Osteoblast (primary cell): ENCODE measurements around the gene PPT1. TPM values are rescaled to one million over a fixed set of nuclear protein-coding genes. Genes with fewer than 3 reads are reported as not detected.
"Not testable (repeated sequence)": the region's sequence is repeated elsewhere in the genome, so short reads cannot be mapped to it uniquely, and the experiment has no call there.

Source experiments
- DNase-seq: peaks from one replicate; pipeline ENCODE4 v3.0.0; 2011; ENCODE audit warnings: low spot score, mixed read lengths; ENCODE audit not compliant: insufficient read length; ENCODE audit errors: missing footprints
- H2AFZ ChIP-seq: 2 replicates; pipeline ENCODE4 v1.6.0; 2011; ENCODE audit warnings: mild to moderate bottlenecking, low read length
- H3K27ac ChIP-seq: 2 replicates; pipeline ENCODE4 v1.5.1; 2011; ENCODE audit warnings: mild to moderate bottlenecking, low read depth, low read length, moderate library complexity
- H3K27me3 ChIP-seq: 2 replicates; pipeline ENCODE4 v1.6.0; 2012; ENCODE audit warnings: mild to moderate bottlenecking, control low read depth, inconsistent platforms, low read length, moderate library complexity; ENCODE audit not compliant: insufficient read depth
- H3K36me3 ChIP-seq: 2 replicates; pipeline ENCODE4 v1.5.1; 2011; ENCODE audit warnings: mild to moderate bottlenecking, low read length, control low read depth, moderate library complexity; ENCODE audit not compliant: insufficient read depth
- H3K4me1 ChIP-seq: 2 replicates; pipeline ENCODE4 v1.5.1; 2011; ENCODE audit warnings: mild to moderate bottlenecking, low read length, control low read depth, moderate library complexity; ENCODE audit not compliant: insufficient read depth
- H3K4me2 ChIP-seq: 2 replicates; pipeline ENCODE4 v1.6.0; 2011; ENCODE audit warnings: mild to moderate bottlenecking, low read length; ENCODE audit not compliant: insufficient read depth
- H3K4me3 ChIP-seq: fragments of 200-600 bp; sonication (generic); 3 replicates; pipeline ENCODE4 v1.5.1; 2012; ENCODE audit warnings: mild to moderate bottlenecking, low read length, inconsistent platforms; ENCODE audit not compliant: insufficient read depth
- H3K79me2 ChIP-seq: 2 replicates; pipeline ENCODE4 v1.6.0; 2012; ENCODE audit warnings: mild to moderate bottlenecking, low read length, control low read depth, inconsistent platforms; ENCODE audit not compliant: insufficient read depth
- H3K9me3 ChIP-seq: 2 replicates; pipeline ENCODE4 v1.5.1; 2011; ENCODE audit warnings: low read depth, low read length, control low read depth
- H4K20me1 ChIP-seq: 2 replicates; pipeline ENCODE4 v1.6.0; 2012; ENCODE audit warnings: mild to moderate bottlenecking, low read length, control low read depth; ENCODE audit not compliant: insufficient read depth
- CTCF ChIP-seq: IDR thresholded peaks from 2 replicates; pipeline ENCODE4 v1.5.1; 2011; ENCODE audit warnings: mild to moderate bottlenecking, low read depth, low read length, moderate library complexity; ENCODE audit errors: extremely low read depth
- total RNA-seq: library from RNA; depleted of rRNA; stranded (reverse); fragments of >200 nt; gene quantifications from 2 replicates; pipeline ENCODE4 v1.2.3, GENCODE V29; 2012

Gene PPT1
- total RNA-seq, 1 donor = 40.9 TPM

- no peak overlapping the region for H3K4me2 ChIP-seq
- DNase-seq = no peak
These were observed 4.1 kb downstream of the PPT1 start for GRCh38 chr1:40092706-40093639.

GRCh38 chr1:40092241-40092640 lies 4.8 kb downstream of the PPT1 start:
- H3K36me3 ChIP-seq = peaks cover 32% of the 10 kb centered on the region
- peaks cover 6% of the 10 kb centered on the region for H3K4me1 ChIP-seq
- peaks cover 33% of the 10 kb centered on the region for H3K79me2 ChIP-seq
- no peaks in the 10 kb centered on the region for H4K20me1 ChIP-seq
- no peak overlapping the region for H2AFZ ChIP-seq
- TF ChIP-seq CTCF = no peak
- H3K4me2 ChIP-seq = no peak overlapping the region
- no peak overlapping the region for H3K27ac ChIP-seq
- H3K4me3 ChIP-seq = no peak overlapping the region
- no peaks in the 10 kb centered on the region for H3K27me3 ChIP-seq
- H3K9me3 ChIP-seq = no peaks in the 10 kb centered on the region
- DNase-seq = no peak

More at GRCh38 chr1:40092706-40093639, 4.1 kb downstream of the PPT1 start:
- Histone ChIP-seq H3K9me3 (no peaks in the 10 kb centered on the region), H3K4me1 (peaks cover 12% of the 10 kb centered on the region), H4K20me1 (no peaks in the 10 kb centered on the region), H3K36me3 (peaks cover 29% of the 10 kb centered on the region), H3K79me2 (peaks cover 33% of the 10 kb centered on the region), H3K4me3 (no peak overlapping the region), H2AFZ (no peak overlapping the region), H3K27ac (no peak overlapping the region), H3K27me3 (no peaks in the 10 kb centered on the region)
- TF ChIP-seq CTCF = no peak

DNA sequence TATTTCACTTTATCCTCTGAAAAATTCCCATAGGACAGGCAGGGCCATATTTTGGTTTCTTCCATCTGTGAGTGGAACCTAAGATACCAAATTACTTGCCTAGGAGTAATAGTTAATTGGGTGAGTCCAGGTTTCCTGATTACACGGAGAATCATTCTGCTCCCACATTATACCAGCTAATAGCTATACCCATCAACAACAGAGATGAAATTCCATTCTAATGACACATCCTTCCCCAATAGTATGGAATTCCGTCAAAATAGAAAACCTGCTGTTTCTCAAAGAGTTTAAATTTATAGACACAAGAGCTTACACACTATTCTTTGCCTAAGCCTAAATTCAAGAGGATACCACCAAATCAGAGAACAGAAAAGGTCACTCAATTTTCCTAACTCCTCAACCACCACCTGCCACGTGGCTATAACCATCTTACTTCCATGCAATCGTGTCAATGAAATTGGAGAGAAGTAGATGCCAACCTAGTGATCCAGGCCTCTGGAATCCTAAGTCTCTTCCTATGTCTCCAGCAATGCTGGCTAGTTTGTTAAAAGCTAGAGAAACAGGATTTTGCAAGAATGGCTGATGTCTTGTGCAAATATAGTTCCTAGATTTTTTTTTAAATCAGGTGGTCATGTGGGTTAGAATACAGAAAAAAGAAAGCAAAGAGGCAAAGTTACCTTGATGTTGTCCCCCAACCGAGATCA lies 6.2 kb downstream of the PPT1 start:
- TF ChIP-seq CTCF = no peak
- Histone ChIP-seq H3K27me3 (no peaks in the 10 kb centered on the region), H3K4me1 (no peaks in the 10 kb centered on the region), H3K79me2 (peaks cover 23% of the 10 kb centered on the region), H3K4me3 (no peak overlapping the region), H4K20me1 (no peaks in the 10 kb centered on the region), H3K27ac (no peak overlapping the region), H3K36me3 (peaks cover 35% of the 10 kb centered on the region), H3K4me2 (no peak overlapping the region), H2AFZ (no peak overlapping the region), H3K9me3 (no peaks in the 10 kb centered on the region)
- no peak for DNase-seq

DNA sequence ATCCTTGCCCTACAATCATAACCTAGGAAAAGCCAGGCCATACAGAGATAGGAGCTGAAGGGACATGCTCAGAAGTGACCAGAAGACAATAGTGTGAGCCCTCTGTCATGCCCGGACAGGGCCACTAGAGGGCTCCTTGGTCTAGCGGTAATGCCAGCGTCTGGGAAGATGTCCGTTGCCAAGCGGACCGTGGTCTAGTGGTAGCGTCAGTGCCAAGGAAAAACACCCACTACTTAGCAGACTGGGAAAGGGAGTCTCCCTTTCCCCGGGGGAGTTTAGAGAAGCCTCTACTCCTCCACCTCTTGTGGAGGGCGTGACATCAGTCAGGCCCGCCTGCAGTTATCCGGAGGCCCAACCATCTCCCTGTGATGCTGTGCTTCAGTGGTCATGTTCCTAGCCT lies 12.3 kb downstream of the PPT1 start:
- not testable (repeated sequence) for H2AFZ ChIP-seq, H4K20me1 ChIP-seq

More for the DNA sequence above, 12.3 kb downstream of the PPT1 start:
- H3K4me3 ChIP-seq = peak overlapping the region; percentile 40
- not testable (repeated sequence) for H3K4me1 ChIP-seq, H3K79me2 ChIP-seq, H3K27me3 ChIP-seq, H3K27ac ChIP-seq, H3K9me3 ChIP-seq, DNase-seq
- H3K4me2 ChIP-seq = peak overlapping the region; percentile 66
- peaks cover 38% of the 10 kb centered on the region for H3K36me3 ChIP-seq
- TF ChIP-seq CTCF = peak; percentile 71
